K562 (cell line): ENCODE data around the gene LTA. TPM values are rescaled to one million over a fixed set of nuclear protein-coding genes. Genes with fewer than 3 reads are reported as not detected.

Experiments used
- ATAC-seq: fragments of 200-7000 bp; cut with Tn5 transposase; 3 replicates; pipeline ENCODE4 v1.9.1; 2020; ENCODE audit warnings: moderate library complexity
- BruUV-seq: library from RNA; stranded (reverse); fragments of 400-500 nt; replicated peaks from 2 replicates; lab custom pipeline; 2021; lab: Mats Ljungman, UMichigan
- CTCF ChIA-PET: fragments of 300-600 bp; formaldehyde crosslinking; extraction: SDS; loops from one replicate; lab custom pipeline; 2021; ENCODE audit warnings: low intra/inter-chr PET ratio; lab: Yijun Ruan, JAX
- POLR2A ChIA-PET: fragments of 300-600, 350-650 bp; sonication (Branson Sonifier 250); formaldehyde crosslinking; extraction: SDS; loops from one replicate; lab custom pipeline; 2021; ENCODE audit warnings: antibody characterized with exemption, inconsistent platforms; lab: Yijun Ruan, JAX
- DNase-seq, 4 experiments: peaks; one replicate each; pipeline versions ENCODE4 v3.0.0 to v3.0.0-alpha.2; 2011 to 2018; ENCODE audit warnings: low spot score in 3 of 4, mixed read lengths in 3 of 4; ENCODE audit errors: extremely low read depth in 1 of 4
- FAIRE-seq: peaks from 2 replicates; lab custom pipeline; 2011; peaks lifted over from hg19 to GRCh38; lab: Jason Lieb, UNC
- H2AFZ ChIP-seq: 2 replicates; pipeline ENCODE4 v1.6.0; 2011; ENCODE audit warnings: low read depth, low read length, control low read depth, inconsistent platforms
- H3K27ac ChIP-seq: fragments of 200-600 bp; 3 replicates; pipeline ENCODE4 v1.8.0; 2011; ENCODE audit warnings: low read depth, mild to moderate bottlenecking, control low read depth, inconsistent platforms, low read length, moderate library complexity, mixed read lengths; ENCODE audit errors: extremely low read depth
- H3K27me3 ChIP-seq, 2 experiments: fragments of 300-600 bp in 1 of 2; 2 replicates in 1 of 2; 3 replicates in 1 of 2; pipeline versions ENCODE4 v1.6.0 to v1.8.0; 2011; ENCODE audit warnings: inconsistent platforms in 2 of 2, low read length in 2 of 2, mild to moderate bottlenecking in 1 of 2, mixed read lengths in 1 of 2, moderate library complexity in 1 of 2; ENCODE audit not compliant: control insufficient read depth in 2 of 2, insufficient read depth in 2 of 2
- H3K36me3 ChIP-seq: fragments of 300-600 bp; 3 replicates; pipeline ENCODE4 v1.8.0; 2011; ENCODE audit warnings: mild to moderate bottlenecking, low read length, inconsistent platforms; ENCODE audit not compliant: control insufficient read depth, insufficient read depth
- H3K4me1 ChIP-seq, 2 experiments: fragments of 200-600 bp in 1 of 2; replicated peaks in 1 of 2; 2 replicates in 1 of 2; 3 replicates in 1 of 2; pipeline versions ENCODE4 v1.5.1 to v1.8.0; 2011; ENCODE audit warnings: inconsistent platforms in 2 of 2, low read length in 2 of 2, mild to moderate bottlenecking in 1 of 2, mixed read lengths in 1 of 2, moderate library complexity in 1 of 2; ENCODE audit not compliant: control insufficient read depth in 2 of 2, insufficient read depth in 2 of 2
- H3K4me2 ChIP-seq: 2 replicates; pipeline ENCODE4 v1.6.1; 2011; ENCODE audit warnings: low read length, control low read depth, inconsistent platforms, mixed read lengths; ENCODE audit not compliant: insufficient read depth
- H3K4me3 ChIP-seq: fragments of 200-600 bp; sonication (generic), shearing (Covaris generic); 2 replicates; pipeline ENCODE4 v1.5.1; 2016; ENCODE audit warnings: control low read depth, inconsistent platforms
- H3K79me2 ChIP-seq: fragments of 200-600 bp; 3 replicates; pipeline ENCODE4 v1.8.0; 2011; ENCODE audit warnings: low read length, inconsistent platforms; ENCODE audit not compliant: control insufficient read depth, insufficient read depth
- H3K9ac ChIP-seq, 2 experiments: 2 replicates each; pipeline versions ENCODE4 v1.6.0 to v1.6.1; 2011; ENCODE audit warnings: low read depth in 2 of 2, low read length in 2 of 2, control low read depth in 1 of 2, inconsistent platforms in 1 of 2, mild to moderate bottlenecking in 1 of 2, mixed read lengths in 1 of 2; ENCODE audit not compliant: insufficient read depth in 1 of 2
- H3K9me1 ChIP-seq: one replicate; pipeline ENCODE4 v1.6.0; 2011; ENCODE audit warnings: inconsistent platforms, mild to moderate bottlenecking, low read length, moderate library complexity; ENCODE audit not compliant: control insufficient read depth, insufficient read depth
- H3K9me3 ChIP-seq: replicated peaks from 2 replicates; pipeline ENCODE4 v1.5.1; 2011; ENCODE audit warnings: low read depth, low read length, inconsistent platforms; ENCODE audit not compliant: control insufficient read depth, insufficient read depth
- H4K20me1 ChIP-seq: replicated peaks from 2 replicates; pipeline ENCODE4 v1.6.1; 2011; ENCODE audit warnings: low read length, inconsistent platforms, mixed read lengths; ENCODE audit not compliant: control insufficient read depth, insufficient read depth
- GABPB1 ChIP-seq: sonication (generic); formaldehyde crosslinking; IDR thresholded peaks from 2 replicates; pipeline ENCODE4 v1.8.0; 2022; ENCODE audit warnings: mild to moderate bottlenecking, missing genetic modification reagents
- RERE ChIP-seq: sonication (generic); formaldehyde crosslinking; IDR thresholded peaks from 2 replicates; pipeline ENCODE4 v1.8.0; 2023; ENCODE audit warnings: missing genetic modification reagents, mild to moderate bottlenecking, borderline replicate concordance
- WGBS: fragments of 100-300 bp; shearing (Covaris generic); methylation state at CpG from one replicate; pipeline ENCODE4 v1.1.6; 2016; ENCODE audit warnings: low coverage, mixed read lengths; ENCODE audit not compliant: insufficient coverage; ENCODE audit errors: missing lambda C conversion rate; 5-methylcytosine and 5-hydroxymethylcytosine counted together
- in situ Hi-C: fragments of 300-500 bp; cut with MboI; formaldehyde crosslinking; loops from 4 replicates; pipeline ENCODE4 v1.15.0; 2018; ENCODE audit warnings: inconsistent platforms, mixed read lengths
- intact Hi-C: fragments of 100-400 bp; cut with micrococcal nuclease; formaldehyde crosslinking; loops from 2 replicates; pipeline ENCODE4 v1.14.2; 2022
- polyA plus RNA-seq, 8 experiments: library from polyadenylated mRNA; depleted of rRNA in 4 of 8; stranded (reverse) in 5 of 8; unstranded in 3 of 8; fragments of >200 nt; fragmentation: Nextera tagmentation in 2 of 8; fragmentation: Illumina TruSeq in 1 of 8; extraction: Ambion mirVana in 2 of 8; extraction: Trizol in 1 of 8; gene quantifications; 2 replicates each; pipeline versions ENCODE4 v1.2.1 to v1.2.3, GENCODE V29; 2011 to 2014; ENCODE audit warnings: inconsistent platforms in 1 of 8, missing spikeins in 1 of 8
- total RNA-seq, 7 experiments: library from RNA; depleted of rRNA in 6 of 7; stranded (reverse); fragments of >200 nt in 6 of 7; fragmentation: Illumina TruSeq in 2 of 7; extraction: Trizol in 2 of 7; gene quantifications; 2 replicates each; pipeline versions ENCODE4 v1.2.1 to v1.2.3, GENCODE V29; 2011 to 2021; ENCODE audit warnings: low replicate concordance in 1 of 7
- TF ChIP-seq, protein P1 (sequence below), 2 experiments: fragments of 250-450 bp in 1 of 2; fragments of 450-650 bp in 1 of 2; sonication (Bioruptor Pico) in 1 of 2; IDR thresholded peaks; 2 replicates each; pipeline versions ENCODE4 v1.6.1 to v1.8.0; 2016 to 2021; ENCODE audit warnings: mild to moderate bottlenecking in 2 of 2, moderate library complexity in 2 of 2, missing compliant biosample characterization in 1 of 2, missing genetic modification characterization in 1 of 2
- TF ChIP-seq, protein P2 (sequence below): fragments of 450-650 bp; IDR thresholded peaks from 2 replicates; pipeline ENCODE4 v1.7.1; 2018; ENCODE audit warnings: mild to moderate bottlenecking, low read depth; ENCODE audit not compliant: partially characterized antibody

The LTA gene
- total and polyA plus RNA-seq, 9 of the 15 experiments (the other 6 are each of a cell fraction or from before 2014, with no cell fraction given) = 0.80 TPM; not detected in 8

DNA sequence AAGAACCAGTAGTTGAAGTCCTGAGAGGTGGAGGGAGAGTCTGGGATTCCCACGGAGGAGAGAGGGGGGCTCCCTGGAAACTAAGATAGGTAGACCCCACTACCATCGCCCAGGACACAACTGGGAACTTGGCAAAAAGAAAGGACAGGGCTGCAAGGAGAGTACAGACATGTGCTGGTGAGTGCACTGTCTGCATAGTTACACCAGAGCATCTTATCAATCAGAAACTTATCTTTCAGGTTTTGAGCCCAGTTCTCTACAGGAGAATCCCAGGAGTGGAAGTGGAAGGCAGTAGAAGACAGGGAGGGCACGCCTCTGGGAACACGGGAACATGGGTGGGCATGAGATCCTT, 12.5 kb upstream of the LTA start:
- ATAC-seq (peak; percentile 29), DNase-seq (no peak), FAIRE-seq (peak; percentile 77)
- peaks cover 47 to 64% of the 10 kb centered on the region in 2 experiments for H3K4me1 ChIP-seq
- ChIA-PET CTCF (interaction anchor here (0.5 kb wide), 1 partner anchor 22 kb away, joined by 3 read pairs; no protein-coding TSS in a partner anchor), POLR2A (interaction anchor here (0.7 to 5.8 kb wide), 12 partner anchors 9 to 239 kb away, joined by 3 to 38 read pairs (median 4); partner anchors contain the start of genes ATP6V1G2, DDX39B, NFKBIL1 and PRRC2A)
- no peaks in the 10 kb centered on the region for H3K9me3 ChIP-seq
- intact Hi-C loops = no loop called here
- H3K36me3 ChIP-seq = peaks cover 51% of the 10 kb centered on the region
- H3K9me1 ChIP-seq = peaks cover 6% of the 10 kb centered on the region
- in situ Hi-C loops = no loop called here
- H3K27ac ChIP-seq = peak overlapping the region; percentile 41
- peak overlapping the region; percentile 6 to 77; a peak in 2 of 4 replicates for H3K9ac ChIP-seq
- TF ChIP-seq, protein P1, sequence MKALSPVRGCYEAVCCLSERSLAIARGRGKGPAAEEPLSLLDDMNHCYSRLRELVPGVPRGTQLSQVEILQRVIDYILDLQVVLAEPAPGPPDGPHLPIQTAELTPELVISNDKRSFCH (CRISPR knock-in tag; IDR thresholded peaks at IDR 0.05) = no peak
- TF ChIP-seq, protein P1 (tag; IDR thresholded peaks at IDR 0.05) = no peak
- TF ChIP-seq, protein P2, sequence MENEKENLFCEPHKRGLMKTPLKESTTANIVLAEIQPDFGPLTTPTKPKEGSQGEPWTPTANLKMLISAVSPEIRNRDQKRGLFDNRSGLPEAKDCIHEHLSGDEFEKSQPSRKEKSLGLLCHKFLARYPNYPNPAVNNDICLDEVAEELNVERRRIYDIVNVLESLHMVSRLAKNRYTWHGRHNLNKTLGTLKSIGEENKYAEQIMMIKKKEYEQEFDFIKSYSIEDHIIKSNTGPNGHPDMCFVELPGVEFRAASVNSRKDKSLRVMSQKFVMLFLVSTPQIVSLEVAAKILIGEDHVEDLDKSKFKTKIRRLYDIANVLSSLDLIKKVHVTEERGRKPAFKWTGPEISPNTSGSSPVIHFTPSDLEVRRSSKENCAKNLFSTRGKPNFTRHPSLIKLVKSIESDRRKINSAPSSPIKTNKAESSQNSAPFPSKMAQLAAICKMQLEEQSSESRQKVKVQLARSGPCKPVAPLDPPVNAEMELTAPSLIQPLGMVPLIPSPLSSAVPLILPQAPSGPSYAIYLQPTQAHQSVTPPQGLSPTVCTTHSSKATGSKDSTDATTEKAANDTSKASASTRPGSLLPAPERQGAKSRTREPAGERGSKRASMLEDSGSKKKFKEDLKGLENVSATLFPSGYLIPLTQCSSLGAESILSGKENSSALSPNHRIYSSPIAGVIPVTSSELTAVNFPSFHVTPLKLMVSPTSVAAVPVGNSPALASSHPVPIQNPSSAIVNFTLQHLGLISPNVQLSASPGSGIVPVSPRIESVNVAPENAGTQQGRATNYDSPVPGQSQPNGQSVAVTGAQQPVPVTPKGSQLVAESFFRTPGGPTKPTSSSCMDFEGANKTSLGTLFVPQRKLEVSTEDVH = peak; percentile 41
- TF ChIP-seq GABPB1 (CRISPR knock-in tag) (0 out of 2 replicates have a peak, but pooled peaks have one; percentile 6), RERE (CRISPR knock-in tag) (0 out of 2 replicates have a peak, but pooled peaks have one; percentile 48)
- H4K20me1 ChIP-seq = no peaks in the 10 kb centered on the region
- BruUV-seq = no TSS peak
- H2AFZ ChIP-seq = no peak overlapping the region
- 20% methylated on average over 4 of the region's 4 CpGs for WGBS
- H3K27me3 ChIP-seq = no peaks in the 10 kb centered on the region
- H3K4me3 ChIP-seq = no peak overlapping the region
- peak overlapping the region; percentile 17 for H3K4me2 ChIP-seq
- no peaks in the 10 kb centered on the region for H3K79me2 ChIP-seq
